ENCODE results near the gene UST.

DNA sequence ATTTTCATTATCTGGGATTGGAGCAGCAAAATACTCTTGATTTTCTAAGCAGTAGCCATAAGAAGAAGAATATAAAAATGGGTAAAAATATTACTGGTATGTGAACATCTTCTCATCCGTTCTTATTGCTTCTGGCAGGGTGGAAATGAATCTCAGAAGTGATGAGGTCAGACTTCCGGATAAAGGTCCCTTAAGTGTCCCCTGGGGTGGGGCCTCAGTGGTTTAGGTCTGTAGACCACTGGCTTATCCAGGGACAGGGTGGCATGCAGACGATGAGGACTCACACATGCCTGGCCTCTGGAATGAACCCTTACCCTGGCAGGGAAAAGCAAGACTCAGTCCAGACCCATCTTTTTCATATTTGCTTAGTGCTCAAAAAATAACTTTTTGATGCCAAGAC is 143.3 kb downstream of the UST start:
- TF ChIP-seq, protein P1, sequence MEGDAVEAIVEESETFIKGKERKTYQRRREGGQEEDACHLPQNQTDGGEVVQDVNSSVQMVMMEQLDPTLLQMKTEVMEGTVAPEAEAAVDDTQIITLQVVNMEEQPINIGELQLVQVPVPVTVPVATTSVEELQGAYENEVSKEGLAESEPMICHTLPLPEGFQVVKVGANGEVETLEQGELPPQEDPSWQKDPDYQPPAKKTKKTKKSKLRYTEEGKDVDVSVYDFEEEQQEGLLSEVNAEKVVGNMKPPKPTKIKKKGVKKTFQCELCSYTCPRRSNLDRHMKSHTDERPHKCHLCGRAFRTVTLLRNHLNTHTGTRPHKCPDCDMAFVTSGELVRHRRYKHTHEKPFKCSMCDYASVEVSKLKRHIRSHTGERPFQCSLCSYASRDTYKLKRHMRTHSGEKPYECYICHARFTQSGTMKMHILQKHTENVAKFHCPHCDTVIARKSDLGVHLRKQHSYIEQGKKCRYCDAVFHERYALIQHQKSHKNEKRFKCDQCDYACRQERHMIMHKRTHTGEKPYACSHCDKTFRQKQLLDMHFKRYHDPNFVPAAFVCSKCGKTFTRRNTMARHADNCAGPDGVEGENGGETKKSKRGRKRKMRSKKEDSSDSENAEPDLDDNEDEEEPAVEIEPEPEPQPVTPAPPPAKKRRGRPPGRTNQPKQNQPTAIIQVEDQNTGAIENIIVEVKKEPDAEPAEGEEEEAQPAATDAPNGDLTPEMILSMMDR (IDR thresholded peaks at IDR 0.05; ENCODE audit: low read depth, low read length, missing input control): no peak
- TF ChIP-seq FOXA1 (IDR thresholded peaks at IDR 0.05): no peak
- no peak for TF ChIP-seq RAD21 (IDR thresholded peaks at IDR 0.05)
- TF ChIP-seq SP1 (IDR thresholded peaks at IDR 0.05): no peak
- TF ChIP-seq RXRA (IDR thresholded peaks at IDR 0.05): no peak
- TF ChIP-seq YY1 (IDR thresholded peaks at IDR 0.05): no peak
- TF ChIP-seq, protein P2, sequence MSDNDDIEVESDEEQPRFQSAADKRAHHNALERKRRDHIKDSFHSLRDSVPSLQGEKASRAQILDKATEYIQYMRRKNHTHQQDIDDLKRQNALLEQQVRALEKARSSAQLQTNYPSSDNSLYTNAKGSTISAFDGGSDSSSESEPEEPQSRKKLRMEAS (IDR thresholded peaks at IDR 0.05): no peak
- TF ChIP-seq, protein P3, sequence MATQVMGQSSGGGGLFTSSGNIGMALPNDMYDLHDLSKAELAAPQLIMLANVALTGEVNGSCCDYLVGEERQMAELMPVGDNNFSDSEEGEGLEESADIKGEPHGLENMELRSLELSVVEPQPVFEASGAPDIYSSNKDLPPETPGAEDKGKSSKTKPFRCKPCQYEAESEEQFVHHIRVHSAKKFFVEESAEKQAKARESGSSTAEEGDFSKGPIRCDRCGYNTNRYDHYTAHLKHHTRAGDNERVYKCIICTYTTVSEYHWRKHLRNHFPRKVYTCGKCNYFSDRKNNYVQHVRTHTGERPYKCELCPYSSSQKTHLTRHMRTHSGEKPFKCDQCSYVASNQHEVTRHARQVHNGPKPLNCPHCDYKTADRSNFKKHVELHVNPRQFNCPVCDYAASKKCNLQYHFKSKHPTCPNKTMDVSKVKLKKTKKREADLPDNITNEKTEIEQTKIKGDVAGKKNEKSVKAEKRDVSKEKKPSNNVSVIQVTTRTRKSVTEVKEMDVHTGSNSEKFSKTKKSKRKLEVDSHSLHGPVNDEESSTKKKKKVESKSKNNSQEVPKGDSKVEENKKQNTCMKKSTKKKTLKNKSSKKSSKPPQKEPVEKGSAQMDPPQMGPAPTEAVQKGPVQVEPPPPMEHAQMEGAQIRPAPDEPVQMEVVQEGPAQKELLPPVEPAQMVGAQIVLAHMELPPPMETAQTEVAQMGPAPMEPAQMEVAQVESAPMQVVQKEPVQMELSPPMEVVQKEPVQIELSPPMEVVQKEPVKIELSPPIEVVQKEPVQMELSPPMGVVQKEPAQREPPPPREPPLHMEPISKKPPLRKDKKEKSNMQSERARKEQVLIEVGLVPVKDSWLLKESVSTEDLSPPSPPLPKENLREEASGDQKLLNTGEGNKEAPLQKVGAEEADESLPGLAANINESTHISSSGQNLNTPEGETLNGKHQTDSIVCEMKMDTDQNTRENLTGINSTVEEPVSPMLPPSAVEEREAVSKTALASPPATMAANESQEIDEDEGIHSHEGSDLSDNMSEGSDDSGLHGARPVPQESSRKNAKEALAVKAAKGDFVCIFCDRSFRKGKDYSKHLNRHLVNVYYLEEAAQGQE (IDR thresholded peaks at IDR 0.05): no peak
- TF ChIP-seq ATF3 (IDR thresholded peaks at IDR 0.05): no peak
- TF ChIP-seq TAF1 (conservative IDR thresholded peaks at IDR 0.05): no peak
- TF ChIP-seq EGR1 (IDR thresholded peaks at IDR 0.05; ENCODE audit: low read depth in 2 of 2): no peak
